ENCODE data around the gene INO80E.

- TF ChIP-seq CTCF (IDR thresholded peaks at IDR 0.05 in 8 of 11, conservative IDR thresholded peaks at IDR 0.05 in 3 of 11) (no peak), POLR2AphosphoS5 (IDR thresholded peaks at IDR 0.05) (no peak), POLR2A (IDR thresholded peaks at IDR 0.05) (no peak)
Measured at GRCh38 chr16:30024451-30024850, 28.4 kb downstream of the INO80E start.
